HG03378 (cell line): ENCODE measurements around the gene MAPT.

Source experiments
- ATAC-seq: cut with Tn5 transposase; IDR thresholded peaks from one replicate; pipeline ENCODE4 v1.9.1; 2021; ENCODE audit warnings: mild to moderate bottlenecking, moderate library complexity; ENCODE audit not compliant: unreplicated experiment

MAPT gene

GRCh38 chr17:45894022-45894784 is at the start of gene MAPT:
Gene MAPT, plus strand, starts transcription at chr17:45894554. Its CDS starts 67,784 bp downstream, at chr17:45962338.
- no peak for ATAC-seq

GRCh38 chr17:45844695-45845375 is 49.5 kb upstream of the MAPT start, which contains the start of gene SPPL2C:
Gene SPPL2C, plus strand, starts transcription at chr17:45844881. Its CDS starts 26 bp downstream, at chr17:45844907.
- no peak for ATAC-seq

DNA sequence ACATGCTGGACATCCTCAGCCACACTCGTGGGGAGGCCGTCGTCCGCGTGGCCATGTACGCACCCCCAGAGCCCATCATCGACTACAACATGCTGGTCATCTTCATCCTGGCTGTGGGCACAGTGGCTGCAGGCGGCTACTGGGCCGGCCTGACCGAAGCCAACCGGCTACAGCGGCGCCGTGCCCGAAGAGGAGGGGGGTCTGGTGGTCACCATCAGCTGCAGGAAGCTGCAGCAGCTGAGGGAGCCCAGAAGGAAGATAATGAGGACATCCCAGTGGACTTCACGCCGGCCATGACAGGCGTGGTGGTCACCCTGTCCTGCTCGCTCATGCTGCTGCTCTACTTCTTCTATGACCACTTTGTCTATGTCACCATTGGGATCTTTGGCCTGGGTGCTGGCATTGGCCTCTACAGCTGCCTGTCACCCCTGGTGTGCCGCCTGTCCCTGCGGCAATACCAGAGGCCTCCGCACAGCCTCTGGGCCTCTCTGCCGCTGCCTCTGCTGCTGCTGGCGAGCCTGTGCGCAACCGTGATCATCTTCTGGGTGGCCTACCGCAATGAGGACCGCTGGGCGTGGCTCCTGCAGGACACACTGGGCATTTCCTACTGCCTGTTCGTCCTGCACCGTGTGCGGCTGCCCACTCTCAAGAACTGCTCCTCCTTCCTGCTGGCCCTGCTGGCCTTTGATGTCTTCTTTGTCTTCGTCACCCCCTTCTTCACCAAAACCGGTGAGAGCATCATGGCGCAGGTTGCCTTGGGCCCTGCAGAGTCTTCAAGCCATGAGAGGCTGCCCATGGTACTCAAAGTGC is 48.8 kb upstream of the MAPT start:
- ATAC-seq: no peak

DNA sequence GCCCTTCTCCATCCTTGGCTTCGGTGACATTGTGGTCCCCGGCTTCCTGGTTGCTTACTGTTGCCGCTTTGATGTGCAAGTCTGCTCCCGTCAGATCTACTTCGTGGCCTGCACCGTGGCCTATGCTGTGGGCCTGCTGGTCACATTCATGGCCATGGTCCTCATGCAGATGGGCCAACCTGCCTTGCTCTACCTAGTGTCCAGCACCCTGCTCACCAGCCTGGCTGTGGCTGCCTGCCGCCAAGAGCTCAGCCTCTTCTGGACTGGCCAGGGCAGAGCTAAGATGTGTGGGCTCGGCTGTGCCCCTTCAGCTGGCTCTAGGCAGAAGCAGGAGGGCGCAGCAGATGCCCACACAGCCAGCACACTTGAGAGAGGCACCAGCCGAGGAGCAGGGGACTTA is 48.1 kb upstream of the MAPT start:
- no peak for ATAC-seq

DNA sequence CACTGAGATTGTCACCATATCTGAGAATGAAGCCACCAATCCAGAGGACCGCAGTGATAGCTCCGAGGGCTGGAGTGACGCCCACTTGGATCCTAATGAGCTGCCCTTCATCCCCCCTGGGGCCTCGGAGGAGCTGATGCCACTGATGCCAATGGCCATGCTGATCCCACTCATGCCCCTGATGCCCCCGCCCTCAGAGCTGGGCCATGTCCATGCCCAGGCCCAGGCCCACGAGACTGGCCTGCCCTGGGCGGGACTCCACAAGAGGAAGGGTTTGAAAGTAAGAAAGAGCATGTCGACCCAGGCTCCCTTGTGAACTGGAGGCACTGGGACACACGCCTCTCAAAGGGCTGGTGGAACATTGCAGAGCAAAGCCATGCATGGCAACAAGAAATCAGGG is 47.7 kb upstream of the MAPT start:
- no peak for ATAC-seq

DNA sequence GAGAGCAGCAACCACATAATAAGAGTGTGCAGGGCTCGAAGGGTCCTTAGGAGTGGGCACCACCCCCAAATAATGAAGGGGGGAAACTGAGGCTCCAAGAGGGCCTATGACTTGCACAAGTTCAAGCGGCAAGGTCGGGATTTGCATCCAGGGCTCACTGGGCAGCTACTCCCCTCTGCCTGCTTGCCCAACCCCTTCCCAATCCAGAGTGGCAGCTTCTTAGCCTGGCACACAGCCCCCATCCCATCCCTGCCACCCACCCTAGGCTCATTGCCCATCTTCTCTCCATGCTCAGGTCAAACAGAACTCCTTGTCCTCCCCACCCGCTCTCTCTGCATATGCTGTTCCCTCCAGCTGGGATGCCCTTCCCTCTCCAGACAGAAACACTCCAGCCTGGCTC is 47.3 kb upstream of the MAPT start:
- no peak for ATAC-seq

GRCh38 chr17:45847747-45848146 is 46.6 kb upstream of the MAPT start:
- no peak for ATAC-seq

DNA sequence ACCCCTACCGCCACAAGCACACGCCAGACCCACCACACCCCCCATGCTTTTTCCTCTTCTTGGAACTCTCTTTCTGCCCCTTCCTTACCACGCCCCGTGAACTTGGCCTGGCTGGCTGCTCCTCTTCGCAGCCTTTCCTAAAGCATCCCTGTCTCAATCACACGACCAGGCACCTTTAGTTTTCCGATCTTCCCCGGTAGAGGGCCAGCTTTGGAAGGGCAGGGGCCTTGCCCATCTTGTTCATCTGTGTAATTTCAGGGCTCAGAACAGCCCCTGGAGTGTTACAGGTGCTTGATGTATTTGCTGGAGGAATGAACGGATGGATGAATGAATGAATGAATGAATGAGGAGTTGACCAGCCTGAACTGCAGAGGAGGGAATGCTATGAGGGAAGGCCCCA is 45.9 kb upstream of the MAPT start:
- ATAC-seq: no peak

GRCh38 chr17:45848868-45849535 is 45.4 kb upstream of the MAPT start:
- no peak for ATAC-seq

DNA sequence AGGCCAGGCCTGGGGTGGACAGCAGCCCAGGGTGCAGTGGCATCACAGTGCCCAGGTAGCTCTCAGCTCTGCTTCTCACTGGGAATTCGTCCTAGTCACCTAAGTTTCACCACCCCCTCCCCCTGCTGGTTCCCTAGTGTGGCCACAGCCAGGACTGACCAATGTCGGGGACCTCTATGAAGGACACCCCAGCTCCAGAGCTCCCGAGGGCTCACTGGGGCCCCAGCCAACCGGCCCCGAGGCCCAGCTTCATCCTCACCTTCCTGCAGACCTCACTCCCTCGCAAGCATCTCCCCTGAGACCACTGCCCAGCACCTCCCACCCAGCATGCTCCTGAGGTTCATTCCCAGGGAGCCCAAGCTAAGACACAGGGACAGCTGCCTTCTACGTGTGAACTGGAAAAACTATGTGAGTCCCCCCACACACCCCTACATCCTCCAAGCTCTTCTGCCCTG is 44.8 kb upstream of the MAPT start:
- ATAC-seq: no peak

GRCh38 chr17:45850011-45850410 is 44.3 kb upstream of the MAPT start:
- ATAC-seq: no peak

GRCh38 chr17:45850468-45850867 is 43.9 kb upstream of the MAPT start:
- no peak for ATAC-seq

GRCh38 chr17:45851022-45851421 is 43.3 kb upstream of the MAPT start:
- ATAC-seq: no peak

GRCh38 chr17:45851464-45851863 is 42.9 kb upstream of the MAPT start:
- no peak for ATAC-seq

DNA sequence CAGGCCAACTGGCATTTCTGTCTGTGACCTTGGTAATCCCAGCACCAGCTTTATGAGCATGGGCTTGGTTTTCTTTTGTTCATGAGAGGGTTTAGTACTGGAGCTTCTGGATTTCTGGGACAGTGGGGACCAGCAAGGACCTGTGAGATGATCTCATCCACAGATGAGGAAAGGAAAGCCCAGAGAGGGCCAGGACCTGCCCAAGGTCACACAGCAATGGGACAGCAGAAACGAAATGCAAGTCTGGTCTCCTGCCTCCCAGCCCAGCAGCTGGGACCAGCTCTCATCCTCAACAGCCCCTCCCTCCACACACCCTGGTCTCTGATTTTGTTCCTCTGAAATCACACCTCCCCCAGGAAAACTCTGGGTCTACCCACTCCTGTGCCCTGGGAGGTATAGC is 42.5 kb upstream of the MAPT start:
- no peak for ATAC-seq

DNA sequence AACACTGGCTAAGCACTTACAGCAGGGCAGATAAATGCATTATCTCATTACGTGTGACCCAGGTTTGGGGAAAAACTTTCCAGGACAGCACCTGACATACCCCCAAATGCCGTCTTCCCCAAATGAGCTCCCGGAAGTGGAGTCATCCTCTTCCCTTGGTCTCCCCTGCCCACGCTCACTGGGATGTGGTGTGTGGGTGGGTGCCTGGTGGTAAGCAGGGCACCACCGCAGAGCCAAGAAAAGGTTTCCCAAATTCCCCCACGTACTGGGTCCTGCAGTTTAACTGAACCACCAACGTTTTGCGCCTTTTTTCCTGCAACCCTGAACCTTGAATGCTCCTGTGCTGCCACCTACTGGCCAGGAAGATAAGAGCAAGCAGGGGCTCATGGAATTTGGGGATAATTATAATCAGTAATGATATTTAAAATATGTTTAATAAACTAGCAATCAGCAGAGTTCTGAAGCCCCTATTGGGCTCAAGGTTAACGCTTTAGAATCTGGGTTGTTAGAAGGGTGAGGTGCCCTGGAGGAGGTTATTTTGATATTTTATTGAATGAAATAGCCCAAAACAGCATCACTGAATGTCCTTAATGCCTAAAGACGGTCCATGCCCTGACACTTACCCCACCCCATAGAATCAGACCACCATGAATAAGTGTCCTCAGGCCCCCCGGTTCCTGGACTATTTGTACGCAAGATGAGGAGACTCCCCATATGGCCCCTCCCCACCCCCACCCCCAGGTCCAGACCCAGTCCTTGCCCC is 41.6 kb upstream of the MAPT start:
- ATAC-seq: no peak

- ATAC-seq: no peak
These were observed 40.1 kb upstream of the MAPT start for GRCh38 chr17:45854209-45854608.

DNA sequence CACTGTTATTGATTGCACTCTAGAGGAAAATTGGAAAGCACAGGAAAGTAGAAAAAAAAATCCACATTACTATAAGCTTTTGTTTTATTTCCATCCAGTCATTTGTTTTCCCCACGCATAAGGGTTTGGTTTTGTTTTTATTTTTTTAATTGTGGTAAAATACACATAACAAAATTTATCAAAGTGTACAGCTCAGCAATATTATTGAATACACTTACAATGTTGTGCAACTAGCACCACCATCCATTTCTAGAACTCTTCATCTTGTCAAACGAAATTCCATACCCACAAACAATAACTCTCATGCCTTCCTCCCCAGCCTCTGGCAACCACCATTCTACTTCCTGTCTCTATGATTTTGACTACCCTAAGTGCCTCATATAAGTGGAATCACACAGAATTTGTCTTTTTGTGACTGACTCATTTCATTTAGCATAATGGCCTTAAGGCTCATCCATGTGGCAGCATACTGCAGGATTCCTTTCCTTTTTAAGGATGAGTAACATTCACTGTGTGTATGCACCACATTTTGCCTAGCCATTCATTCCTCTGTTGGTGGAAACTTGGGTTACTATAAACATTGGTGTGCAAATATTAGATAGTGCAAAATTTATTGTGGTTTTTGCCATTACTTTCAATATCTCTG is 38.5 kb upstream of the MAPT start:
- no peak for ATAC-seq

DNA sequence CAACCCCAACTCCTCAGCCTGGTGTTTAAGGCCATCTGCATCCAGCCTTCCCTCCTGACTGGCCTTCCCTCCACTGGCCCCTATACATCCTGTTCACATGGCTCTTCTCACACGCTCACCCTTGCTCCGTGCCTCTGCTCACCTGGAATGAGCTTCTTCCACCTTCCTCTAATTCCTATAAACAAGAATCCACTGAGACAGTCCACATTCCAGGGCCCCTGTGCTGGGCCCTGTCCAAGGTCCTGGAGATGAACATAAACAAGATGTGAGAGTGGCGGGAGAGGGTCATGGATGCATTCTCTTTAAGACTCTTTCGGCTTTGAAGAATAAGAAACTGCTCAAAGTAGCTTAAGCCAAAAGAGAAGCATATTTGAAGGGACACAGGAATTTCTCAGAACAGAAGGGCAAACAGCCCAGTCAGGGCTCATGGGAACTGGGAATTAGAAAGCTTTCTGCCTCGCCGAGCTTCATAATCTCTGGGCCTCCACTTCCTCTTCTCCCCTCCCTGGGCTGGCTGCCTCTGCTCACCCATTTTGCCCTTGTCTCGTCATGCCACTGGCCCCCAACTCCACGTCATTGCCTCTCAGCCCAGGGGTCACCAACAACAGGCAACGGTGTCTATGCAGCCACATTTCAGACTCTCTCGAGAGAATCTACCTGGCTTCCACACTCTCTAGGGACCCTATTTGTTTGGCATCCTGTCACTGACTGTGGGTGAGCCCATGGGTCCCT is 36.2 kb upstream of the MAPT start:
- no peak for ATAC-seq
